Suprapubic skin (tissue), 4 donors: ENCODE results near the gene OR6F1.

Experiments
- CTCF ChIP-seq, 2 donors: fragments of 200-600 bp in 1 of 2; fragments of 450-650 bp in 1 of 2; sonication (generic) in 1 of 2; IDR thresholded peaks; one replicate each; pipeline ENCODE4 v1.5.1; 2016 to 2019; ENCODE audit warnings: antibody characterized with exemption in 2 of 2, mild to moderate bottlenecking in 1 of 2, moderate library complexity in 1 of 2
- EP300 ChIP-seq: sonication (generic); formaldehyde crosslinking; IDR thresholded peaks from one replicate; pipeline ENCODE4 v1.6.1; 2017; ENCODE audit warnings: antibody characterized with exemption
- POLR2A ChIP-seq, 2 donors: fragments of 450-650 bp; IDR thresholded peaks; one replicate each; pipeline ENCODE4 v1.6.1; 2017; ENCODE audit warnings: antibody characterized with exemption in 2 of 2, mild to moderate bottlenecking in 2 of 2, moderate library complexity in 2 of 2
- POLR2AphosphoS5 ChIP-seq, 3 donors: sonication (generic); formaldehyde crosslinking; IDR thresholded peaks; one replicate each; pipeline ENCODE4 v1.6.1; 2017; ENCODE audit warnings: antibody characterized with exemption in 3 of 3

- no peak for TF ChIP-seq CTCF (IDR thresholded peaks at IDR 0.05)
- no peak for TF ChIP-seq POLR2A (IDR thresholded peaks at IDR 0.05)
- TF ChIP-seq POLR2AphosphoS5 (IDR thresholded peaks at IDR 0.05), result no peak
- TF ChIP-seq EP300, result no peak
Measured at GRCh38 chr1:247680171-247680570, 36.3 kb downstream of the OR6F1 start.
